Suppressor macrophage (primary cell): ENCODE data around the gene ATP9A.
A peak's percentile ranks its signal among the peaks of the same experiment; 100 is the strongest.

Experiments
- DNase-seq, 4 experiments: peaks; one replicate each; pipeline ENCODE4 v3.0.0-alpha.2; 2020 to 2022

The ATP9A gene

DNA sequence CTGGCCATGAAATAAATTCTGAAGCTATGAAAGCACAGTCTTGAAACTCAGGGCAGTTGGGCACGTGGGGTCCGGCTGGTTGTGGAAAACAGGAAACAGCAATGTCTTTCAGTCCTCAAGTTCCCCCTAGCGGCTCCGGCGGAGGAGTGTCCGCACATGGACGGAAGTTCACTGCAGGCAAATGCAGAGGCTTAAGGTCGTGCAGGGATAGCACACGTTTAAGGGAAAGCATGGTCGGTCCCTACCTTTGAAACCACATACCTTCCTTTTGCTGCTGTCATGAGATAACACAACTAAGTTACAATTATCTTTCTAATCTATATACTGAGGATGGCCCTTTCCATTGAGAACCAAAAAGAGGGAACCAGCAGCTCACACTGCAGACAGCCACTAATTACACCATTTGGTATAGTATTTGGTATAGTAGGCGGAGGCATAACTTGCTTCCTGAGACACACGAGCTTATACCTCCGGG is 173.1 kb downstream of the ATP9A start:
- peak; percentile 87 to 94 (median 92) for DNase-seq

DNA sequence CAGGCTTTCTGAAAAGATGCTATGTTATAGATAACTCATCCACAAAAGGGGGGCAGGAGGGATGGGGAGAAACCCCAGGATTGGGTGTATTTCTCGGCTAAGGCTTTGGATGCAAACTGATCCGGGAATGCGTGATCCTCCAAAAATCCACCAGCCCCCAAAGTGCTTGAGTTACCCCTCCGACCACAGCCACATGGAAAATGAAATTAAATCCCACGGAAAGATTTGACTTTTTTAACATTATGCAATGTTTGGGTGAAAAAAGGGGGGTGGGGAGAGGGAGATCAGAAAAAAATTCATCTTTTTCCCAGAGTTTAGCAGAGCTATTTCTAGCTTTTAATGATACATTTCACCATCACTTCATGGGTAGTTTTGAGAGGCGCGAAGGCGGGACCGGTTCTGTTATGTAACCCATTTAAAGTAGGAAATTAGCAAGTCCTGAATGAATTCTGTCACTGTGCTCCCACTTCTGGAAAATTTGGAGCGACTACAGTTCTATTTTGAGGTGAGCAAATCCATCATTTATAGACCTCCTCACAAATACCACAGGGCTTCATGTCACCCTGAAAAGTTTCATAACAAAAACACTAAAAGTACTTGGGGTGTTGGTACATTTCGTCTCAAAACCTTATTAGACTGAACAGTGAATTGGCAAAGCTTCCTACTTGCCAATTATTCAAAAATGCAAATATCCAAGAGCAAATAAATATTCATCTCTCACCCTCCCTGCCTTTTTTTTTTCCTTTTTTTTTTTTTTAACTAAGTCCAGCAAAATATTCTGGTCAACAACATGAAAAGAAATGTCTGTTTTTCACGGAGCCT is 173.7 kb downstream of the ATP9A start:
- DNase-seq = peak in 2 of 4 experiments; percentile 24

DNA sequence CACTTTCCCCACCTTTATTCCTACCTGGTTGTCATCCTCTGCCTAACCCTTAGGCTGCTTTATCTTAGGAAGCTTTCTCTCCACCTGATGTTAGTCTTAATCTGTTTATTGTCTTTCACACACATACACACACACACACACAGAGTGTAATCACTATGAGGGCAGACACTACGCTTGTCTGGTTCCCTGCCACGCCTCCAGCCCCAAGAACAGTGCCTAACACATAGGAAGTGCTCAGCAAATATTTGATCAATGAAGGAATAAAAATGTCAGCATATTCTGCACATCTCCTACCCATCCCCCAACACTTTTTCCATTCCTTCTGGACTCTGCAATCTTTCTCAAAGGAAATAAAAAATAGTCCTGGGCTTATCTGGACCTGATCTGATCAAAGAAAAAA is 174.6 kb downstream of the ATP9A start:
- no peak for DNase-seq

DNA sequence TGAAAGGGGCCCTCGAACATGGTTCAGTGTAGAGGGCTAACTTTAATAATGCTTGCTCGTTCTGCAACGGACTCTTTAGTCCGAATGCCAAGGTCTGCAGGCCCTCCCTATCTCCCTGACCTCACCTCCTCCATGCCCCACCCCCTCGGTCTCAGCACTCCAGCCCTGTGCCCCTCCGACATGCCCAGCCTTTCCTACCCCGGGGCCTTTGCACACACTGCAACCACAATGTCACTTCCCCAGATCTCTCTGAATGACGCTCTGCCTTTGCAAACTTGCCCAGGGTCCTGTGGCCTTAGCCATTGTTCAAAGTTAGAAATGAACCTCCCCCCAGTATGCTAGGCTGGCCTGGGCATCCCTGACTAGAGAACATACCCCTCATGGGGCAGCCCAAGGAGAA is 175.6 kb downstream of the ATP9A start:
- DNase-seq = no peak

DNA sequence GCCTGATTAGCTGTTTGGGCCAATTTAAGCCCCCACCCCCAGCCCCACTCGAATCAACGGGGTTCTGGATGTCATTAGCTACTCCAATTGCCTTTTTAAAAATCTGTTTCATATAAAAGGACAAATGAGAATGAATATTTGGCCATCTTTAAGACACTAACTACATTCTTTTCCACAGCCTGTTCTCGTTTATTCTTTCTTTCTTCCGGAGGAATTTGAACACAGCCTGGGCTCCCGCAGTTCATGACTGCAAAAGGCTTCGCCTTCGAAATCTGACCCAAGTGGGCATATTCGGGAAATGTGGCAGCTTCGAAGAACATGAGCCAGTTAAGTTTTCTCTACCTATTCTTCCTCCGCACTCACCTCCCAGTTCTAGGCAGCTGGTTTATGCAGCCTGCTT is 176.3 kb downstream of the ATP9A start:
- no peak for DNase-seq

DNA sequence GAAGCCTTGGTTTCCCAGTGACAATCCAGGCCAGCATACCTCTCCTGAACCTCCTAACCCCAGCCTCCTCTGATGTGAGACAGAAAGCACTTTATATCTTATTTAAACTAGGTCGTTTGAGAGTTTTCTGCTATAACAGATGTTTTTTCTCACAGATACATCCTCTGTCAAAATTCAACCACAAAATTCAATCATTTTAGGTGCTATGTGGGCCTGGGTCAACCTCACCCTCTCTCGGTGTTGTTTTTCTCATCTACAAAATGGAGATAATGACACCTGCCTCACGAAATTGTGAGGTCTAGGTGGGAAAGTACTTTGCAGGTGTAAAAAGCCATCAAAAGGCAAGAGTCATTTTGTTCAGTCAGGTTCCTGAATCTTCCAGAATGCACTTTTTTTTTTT is 179.4 kb downstream of the ATP9A start:
- no peak for DNase-seq

DNA sequence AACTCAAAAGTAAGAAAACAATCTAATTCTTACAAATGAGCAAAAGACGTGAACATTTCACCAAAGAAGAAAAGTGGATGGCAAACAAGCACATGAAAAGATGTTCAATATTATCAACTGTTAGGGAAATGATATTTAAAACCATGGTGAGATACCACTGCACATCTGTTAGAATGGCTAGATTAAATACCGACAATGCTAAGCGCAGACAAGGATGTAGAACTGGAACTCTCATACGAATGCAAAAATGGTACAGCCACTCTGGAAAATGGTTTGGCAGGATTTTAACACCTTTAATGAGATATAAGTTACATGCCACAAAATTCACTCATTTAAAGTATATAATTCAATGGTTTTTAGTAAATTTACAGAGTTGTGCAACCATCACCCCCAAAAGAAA is 181.0 kb downstream of the ATP9A start:
- no peak for DNase-seq

DNA sequence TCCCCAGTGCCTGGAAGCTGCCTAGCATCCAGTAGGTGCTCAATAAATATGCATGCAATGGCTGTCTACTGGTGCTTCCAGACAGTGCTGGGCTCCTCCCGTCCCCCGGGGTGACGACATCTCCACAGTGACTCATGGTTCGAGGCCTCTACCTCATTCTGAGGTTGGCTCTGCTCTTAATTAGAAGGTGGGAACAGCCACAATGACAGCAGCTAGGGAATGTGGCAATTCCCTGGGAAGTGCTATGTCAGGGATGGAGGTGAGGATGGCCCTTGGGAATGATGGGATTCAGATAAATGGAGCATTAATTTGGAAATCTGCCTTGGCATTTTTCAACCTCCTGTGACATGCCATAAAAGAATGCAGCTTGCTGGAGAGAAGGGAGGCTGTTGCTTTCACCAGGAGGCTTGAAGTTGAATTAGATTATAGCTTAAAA is 182.2 kb downstream of the ATP9A start:
- DNase-seq = peak in 1 of 4 experiments; percentile 26

DNA sequence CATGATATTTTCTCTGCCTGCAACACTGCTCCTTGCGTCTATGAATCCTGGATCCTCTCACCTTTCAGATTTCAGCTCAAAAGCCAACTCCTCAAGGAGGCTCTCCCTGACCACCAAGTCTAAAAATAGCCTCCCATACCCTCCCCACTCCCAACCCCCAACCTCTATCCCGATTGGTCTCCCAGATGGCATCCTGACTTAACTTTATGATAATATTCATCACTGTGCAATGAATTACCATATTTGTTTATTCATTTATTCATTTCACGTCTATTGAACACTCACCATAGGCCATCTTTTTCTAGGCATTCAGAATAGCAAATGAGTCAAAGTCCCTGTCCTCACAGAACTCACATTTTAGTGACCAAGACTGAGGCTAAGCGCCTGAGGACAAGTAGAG is 183.0 kb downstream of the ATP9A start:
- no peak for DNase-seq

DNA sequence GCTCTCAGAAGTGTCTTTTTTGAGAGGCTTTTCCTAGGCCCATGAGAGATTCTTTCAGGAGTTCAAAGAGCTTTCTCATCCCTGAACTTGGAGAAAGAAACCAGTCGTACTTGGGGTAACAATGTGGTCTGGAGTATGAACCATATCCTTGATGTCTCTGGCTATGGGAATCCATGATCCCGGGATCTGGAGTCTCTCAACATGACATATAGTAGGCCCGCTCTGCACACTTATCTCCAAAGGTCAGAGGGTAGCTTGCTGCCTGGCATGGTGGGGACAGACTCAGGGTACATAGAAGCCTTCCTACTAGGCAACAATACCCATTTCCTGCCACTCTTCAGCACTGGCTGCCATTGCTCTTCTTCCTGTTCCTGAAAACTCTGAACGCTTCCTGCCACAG is 183.5 kb downstream of the ATP9A start:
- DNase-seq = peak in 2 of 4 experiments; percentile 17 to 24

DNA sequence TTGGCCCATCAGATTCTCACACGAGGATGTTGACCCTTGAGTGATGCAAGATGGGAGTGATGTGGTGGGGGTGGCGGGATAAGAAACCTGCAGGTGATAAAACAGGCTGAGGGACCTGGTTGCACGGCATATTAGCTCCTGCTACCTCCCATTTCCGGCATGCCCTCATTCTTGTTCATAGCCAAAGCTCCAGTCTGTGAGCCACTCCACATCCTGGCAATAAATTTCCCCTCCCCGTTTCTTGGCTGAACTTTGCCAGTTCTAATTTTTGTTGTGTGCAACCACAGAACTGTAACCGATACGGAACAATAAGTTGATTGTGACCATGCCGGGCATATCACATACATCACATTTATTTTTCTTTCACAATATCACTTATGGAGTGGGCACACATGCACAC is 184.1 kb downstream of the ATP9A start:
- no peak for DNase-seq

DNA sequence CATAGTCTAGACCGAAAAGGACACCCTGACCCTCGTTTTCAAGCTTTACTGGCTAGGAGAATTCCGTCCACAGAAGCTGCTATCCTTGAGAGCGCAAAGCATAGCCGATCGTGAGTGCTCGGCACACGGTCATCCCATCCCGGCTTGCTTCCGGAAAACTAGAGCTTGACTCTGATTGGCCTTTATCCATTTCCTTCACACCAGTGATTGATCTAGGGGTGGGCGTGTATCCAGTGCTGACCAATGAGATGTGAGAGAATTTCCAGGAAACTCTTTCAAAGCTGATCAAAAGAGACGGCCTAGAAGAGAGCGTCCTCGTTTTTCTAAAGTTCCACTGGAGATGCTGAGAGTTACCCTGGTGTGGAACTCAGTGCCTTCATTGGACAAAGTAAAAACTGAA is 184.7 kb downstream of the ATP9A start:
- no peak for DNase-seq

DNA sequence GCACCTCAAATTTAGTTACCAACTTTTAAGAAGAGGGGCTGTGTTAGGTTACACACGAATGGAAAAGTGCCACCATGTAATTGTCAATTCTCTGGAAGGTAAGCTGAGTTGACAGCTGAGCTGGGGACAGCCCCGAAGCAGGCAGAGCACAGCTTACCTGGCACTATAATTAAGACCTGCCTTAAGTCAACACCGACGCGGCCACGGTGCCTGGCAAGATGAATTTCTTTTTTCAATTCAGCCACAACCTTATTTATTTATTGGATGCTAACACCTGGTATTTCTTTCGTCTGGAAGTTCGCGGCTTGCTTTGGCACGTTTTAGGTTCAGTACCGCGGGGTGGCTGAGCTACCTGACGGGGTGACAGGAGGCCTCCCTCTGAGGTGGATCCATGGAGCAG is 185.1 kb downstream of the ATP9A start:
- no peak for DNase-seq

DNA sequence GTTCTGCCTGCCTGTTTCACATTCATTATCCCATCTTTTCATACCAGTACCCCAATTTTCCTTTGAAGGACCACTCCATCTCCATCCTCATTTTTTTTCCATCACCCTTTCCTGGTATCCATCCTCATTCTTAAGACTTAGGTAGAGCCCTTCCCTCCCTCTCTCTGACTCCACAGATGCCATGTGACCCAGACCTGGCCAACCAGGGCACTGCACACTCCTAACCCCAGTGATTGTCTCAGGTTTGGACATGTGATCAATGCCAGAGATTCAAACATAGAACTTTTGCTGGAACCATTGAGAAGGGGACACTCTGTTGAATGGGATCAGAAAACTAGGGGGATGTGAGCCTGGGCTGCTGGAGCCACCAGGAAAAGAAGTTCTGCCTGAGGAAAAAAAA is 186.6 kb downstream of the ATP9A start:
- DNase-seq = no peak

DNA sequence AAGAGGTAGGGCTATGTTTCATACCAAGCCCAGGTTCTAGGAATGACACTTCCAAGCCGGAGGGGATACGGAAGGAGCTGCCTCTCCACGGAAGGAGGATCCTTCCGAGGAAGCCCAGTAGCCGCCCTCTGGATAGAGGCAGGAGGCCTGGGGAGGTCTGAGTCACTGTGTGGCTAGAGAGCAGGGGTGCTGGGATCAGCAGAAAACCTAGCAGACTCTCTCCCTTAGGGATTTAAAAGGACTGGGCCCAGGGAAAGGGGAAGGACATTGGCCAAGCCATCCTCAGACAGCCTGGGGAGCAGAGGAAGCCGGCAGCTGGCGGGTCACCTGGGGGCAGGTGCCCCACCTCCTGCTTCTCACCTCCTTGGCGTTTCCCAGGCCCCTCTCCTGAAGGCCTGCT is 189.1 kb downstream of the ATP9A start:
- DNase-seq = peak in 1 of 4 experiments; percentile 18

DNA sequence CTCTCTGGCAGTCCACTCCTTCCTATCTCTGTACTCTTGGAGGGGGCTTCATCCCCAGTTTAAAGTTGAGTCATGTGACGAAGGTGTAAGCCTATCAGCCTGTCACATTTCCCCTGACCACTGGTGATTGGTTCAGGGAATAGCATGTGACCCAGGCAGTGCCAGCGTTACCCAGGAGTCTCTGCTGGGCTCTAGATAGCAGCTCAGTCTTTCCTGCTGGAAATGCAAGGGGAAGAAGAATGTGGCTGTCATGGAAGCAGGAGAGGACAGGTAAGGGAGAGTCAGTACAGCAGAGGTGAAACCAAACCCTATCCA is 190.1 kb downstream of the ATP9A start:
- no peak for DNase-seq

DNA sequence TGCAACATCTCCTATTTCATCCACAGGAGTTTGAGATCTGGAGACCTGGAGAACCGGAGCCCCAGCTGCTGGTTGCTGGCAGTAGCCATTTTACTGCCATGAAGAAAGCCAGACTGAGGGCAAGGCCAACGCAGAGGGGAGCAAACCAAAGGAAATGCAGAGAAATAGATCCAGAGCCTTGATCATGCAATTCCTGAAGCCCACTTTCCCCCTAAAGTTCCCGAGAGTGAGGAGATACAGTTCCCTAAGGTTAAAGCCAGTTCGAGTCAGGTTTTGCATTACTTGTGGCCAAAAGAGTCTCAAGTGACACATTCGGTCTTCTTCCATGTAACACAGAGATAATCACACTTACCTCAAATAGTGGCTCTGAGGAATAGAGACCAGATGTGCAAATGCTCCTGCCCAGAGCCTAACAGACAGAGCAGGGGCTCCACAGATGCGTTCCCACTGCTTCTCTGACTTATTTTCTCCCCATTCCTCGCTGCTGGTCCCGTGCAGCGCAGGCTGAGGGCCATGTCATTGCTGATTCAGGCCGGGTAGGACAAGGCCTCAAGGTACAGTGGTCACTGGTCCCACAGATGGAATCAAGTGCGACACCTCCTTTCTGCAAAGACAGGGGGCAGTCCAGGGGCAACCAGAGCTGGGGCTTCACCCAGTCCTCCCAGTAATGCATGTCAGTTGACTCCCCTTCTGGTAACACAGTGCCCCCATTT is 190.6 kb downstream of the ATP9A start:
- DNase-seq = no peak

DNA sequence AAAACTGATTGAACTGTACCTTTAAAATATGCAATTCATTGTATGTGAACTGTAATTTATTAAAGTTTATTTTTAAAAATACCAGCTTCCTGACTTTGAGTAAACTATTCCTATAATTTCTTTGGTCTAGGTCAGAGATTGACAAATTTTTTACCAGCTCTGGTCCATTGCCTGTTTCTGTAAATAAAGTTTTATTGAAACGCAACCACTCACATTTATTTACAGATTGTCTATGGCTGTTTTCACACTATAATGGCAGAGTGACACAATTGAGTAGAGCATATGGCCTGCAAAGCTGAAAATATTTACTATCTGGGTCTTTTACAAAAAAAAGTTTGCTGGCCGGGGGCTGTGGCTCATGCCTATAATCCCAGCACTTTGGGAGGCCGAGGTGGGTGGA is 192.7 kb downstream of the ATP9A start:
- DNase-seq = no peak

DNA sequence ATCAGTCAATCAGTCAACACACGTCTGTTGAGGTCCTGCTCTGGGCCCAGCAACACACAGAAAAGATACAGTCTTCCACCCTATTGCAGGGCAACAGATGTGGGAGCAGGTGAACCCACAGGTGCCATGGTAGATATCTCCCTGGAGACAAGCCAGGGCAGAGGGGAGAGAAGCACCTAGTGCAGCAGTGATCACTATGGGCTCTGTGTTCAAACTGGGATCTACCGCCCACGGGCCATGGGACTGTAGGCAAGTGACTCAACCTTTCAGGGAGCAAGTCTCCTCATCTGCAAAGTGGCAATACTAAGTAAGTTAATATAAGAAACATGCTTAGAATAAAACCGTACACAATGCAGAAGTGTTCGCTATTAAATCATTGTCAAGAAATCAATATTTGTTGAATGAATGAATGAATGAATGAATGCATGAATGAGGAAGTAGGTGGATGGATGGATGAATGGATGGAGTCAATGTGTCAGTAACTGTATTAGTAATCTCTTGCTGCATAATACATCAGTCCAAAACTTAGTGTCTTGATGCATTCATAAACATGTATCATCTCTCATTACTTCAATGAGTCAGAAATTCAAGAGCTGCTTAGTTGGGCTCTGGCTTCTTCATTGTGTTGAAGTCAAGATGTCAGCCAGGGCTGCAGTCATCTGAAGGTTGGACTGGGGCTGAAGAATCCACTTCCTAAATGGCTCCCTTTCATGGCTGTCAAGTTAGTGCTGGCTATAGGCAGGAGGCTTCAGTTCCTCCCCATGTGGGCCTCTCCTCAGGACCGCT is 193.7 kb downstream of the ATP9A start:
- DNase-seq = peak in 3 of 4 experiments; percentile 23 to 32 (median 28)

DNA sequence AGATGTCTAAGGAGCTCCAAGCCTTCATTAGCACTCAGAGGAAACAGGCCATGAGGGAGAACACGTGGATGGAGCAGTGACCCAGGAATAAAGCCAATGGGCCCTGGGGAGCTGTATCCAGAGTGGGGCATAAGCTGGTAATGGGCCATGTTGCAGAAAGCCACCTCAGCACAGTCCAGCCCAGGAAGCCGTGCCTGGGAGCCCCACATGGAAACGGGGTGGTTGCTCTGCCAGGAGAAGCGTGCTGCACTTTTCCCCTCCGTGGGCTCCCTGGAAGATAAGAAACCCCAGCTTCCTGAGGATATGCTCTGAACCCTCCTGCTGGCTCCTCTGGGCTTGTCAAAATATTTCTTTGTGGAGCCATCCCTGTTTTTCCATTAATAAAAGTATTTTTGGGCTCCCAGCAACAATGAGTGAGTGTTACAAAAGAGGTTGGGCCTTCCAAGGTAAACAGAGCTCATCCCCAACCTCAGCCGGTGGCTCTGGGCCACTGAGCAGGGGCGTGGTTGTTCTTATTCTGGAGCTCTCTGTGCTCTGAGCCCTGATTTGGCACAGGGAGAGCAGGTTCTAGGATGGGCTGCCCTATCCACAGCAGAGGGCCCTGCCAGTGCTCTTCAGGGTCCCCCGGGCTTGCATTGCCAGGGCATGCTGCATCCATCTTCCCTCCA is 194.5 kb downstream of the ATP9A start:
- DNase-seq = no peak

DNA sequence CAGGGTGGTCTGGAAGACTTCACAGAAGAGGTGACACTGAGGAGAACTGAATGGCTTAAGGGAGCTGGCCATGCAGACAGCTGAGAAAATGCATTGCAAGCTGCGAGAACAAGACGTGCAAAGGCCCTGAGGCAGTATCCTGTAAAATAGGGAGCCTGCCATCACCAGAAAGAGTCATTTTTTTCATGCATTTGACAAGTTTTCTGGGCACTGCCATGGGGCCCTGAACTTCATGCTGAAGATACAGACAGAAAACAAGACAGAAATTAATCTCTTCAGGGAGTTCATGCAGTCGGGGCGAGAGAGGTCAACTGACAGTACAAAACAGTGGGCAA is 196.8 kb downstream of the ATP9A start:
- DNase-seq = no peak

DNA sequence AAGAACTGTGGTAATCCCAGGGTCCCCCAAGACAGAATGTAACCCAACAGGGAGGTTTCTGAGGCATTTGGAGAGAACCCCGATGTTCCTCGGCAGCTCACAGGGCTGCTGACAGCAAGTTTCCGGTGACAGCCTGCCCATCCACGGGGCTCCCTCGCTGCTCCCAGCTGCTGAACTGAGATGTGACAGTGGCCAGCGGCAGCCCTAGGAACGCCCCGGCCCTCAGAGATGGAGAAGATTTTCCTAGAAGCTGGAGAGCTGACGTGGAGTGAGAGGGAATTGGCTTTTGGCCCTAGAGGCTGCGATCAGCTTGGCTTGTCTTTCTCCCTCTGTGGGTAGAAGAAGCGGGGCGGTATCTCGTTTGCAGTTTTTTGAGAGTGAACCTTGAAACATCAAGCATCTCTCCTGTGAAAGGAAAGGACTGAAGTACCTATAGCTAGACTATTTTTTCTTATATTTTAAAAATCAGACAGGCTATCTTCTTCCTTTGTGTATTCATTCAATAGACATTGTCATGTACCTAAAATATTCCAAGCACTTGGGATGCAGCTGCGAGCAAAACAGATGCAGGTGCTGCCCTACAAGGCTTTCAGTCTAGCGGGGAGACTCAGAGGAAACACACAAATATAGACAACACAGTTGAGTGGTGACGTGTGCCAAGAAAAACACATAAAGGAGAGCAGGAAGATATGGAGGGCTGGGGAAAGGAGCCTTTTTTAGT is 197.3 kb downstream of the ATP9A start:
- DNase-seq = no peak
